ENCODE results near the gene TMEM108. TPM values are rescaled to one million over a fixed set of nuclear protein-coding genes. Genes with fewer than 3 reads are reported as not detected.

TMEM108 gene
- total and polyA plus RNA-seq, 2 donors (not counting 1 experiment from before 2014, with no cell fraction given) = 0.10 to 0.17 TPM

DNA sequence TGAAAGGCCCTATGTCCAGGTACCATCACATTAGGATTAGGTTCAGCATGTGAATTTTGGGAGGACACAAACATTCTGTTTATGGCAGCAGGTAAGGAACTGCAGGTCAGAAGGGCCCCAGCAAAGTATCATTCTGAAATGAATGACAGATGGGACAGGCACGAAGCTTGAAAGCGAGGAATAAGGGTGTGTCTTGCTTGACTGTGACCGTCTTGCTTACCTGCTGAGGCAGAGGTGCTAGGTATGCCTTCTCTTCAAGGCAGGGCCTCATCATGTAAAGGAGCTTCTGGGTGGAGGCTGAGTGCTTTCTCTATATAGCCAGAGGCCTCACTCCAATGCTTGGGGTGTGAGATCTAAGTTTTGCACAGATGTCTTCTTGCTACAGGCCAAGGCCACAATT lies 41.4 kb downstream of the TMEM108 start:
- no peaks in the 10 kb centered on the region for H3K4me1 ChIP-seq (ENCODE audit: control insufficient read depth, extremely low read depth, insufficient read depth, low read length)
- H3K4me3 ChIP-seq (replicated peaks in 1 of 4; ENCODE audit: control extremely low read depth in 1 of 4, insufficient read depth in 1 of 4, low read depth in 3 of 4, low read length in 4 of 4) = no peak overlapping the region
- H3K9me3 ChIP-seq (ENCODE audit: control insufficient read depth, insufficient read depth, low read depth, low read length) = no peaks in the 10 kb centered on the region
- DNase-seq (ENCODE audit: low read depth in 2 of 2) = no peak
- no peaks in the 10 kb centered on the region for H3K27me3 ChIP-seq (ENCODE audit: control insufficient read depth, insufficient read depth, low read length)
- H3K4me2 ChIP-seq (ENCODE audit: extremely low read depth, insufficient read depth, low read length) = no peak overlapping the region
- no peak overlapping the region for H2AFZ ChIP-seq (ENCODE audit: low read length)
- H3K9ac ChIP-seq (ENCODE audit: insufficient read depth, low read length) = no peak overlapping the region
- H4K20me1 ChIP-seq (ENCODE audit: control insufficient read depth, extremely low read depth, insufficient read depth, low read length) = no peaks in the 10 kb centered on the region
- no peaks in the 10 kb centered on the region for H3K79me2 ChIP-seq (ENCODE audit: control insufficient read depth, insufficient read depth, low read length)
- no peak overlapping the region for H3K27ac ChIP-seq (ENCODE audit: insufficient read depth, low read length)
- H3K36me3 ChIP-seq (ENCODE audit: control insufficient read depth, insufficient read depth, low read length) = no peaks in the 10 kb centered on the region
- TF ChIP-seq, protein P1, sequence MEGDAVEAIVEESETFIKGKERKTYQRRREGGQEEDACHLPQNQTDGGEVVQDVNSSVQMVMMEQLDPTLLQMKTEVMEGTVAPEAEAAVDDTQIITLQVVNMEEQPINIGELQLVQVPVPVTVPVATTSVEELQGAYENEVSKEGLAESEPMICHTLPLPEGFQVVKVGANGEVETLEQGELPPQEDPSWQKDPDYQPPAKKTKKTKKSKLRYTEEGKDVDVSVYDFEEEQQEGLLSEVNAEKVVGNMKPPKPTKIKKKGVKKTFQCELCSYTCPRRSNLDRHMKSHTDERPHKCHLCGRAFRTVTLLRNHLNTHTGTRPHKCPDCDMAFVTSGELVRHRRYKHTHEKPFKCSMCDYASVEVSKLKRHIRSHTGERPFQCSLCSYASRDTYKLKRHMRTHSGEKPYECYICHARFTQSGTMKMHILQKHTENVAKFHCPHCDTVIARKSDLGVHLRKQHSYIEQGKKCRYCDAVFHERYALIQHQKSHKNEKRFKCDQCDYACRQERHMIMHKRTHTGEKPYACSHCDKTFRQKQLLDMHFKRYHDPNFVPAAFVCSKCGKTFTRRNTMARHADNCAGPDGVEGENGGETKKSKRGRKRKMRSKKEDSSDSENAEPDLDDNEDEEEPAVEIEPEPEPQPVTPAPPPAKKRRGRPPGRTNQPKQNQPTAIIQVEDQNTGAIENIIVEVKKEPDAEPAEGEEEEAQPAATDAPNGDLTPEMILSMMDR (conservative IDR thresholded peaks at IDR 0.05 in 1 of 2, IDR thresholded peaks at IDR 0.05 in 1 of 2; ENCODE audit: low read depth in 1 of 2, low read length in 2 of 2) = no peak
- no peak for TF ChIP-seq EZH2 (IDR thresholded peaks at IDR 0.05; ENCODE audit: low read length, missing control alignments)

GRCh38 chr3:133081016-133081415 lies 42.8 kb downstream of the TMEM108 start:
- no peaks in the 10 kb centered on the region for H3K36me3 ChIP-seq (ENCODE audit: control insufficient read depth, insufficient read depth, low read length)
- no peaks in the 10 kb centered on the region for H3K27me3 ChIP-seq (ENCODE audit: control insufficient read depth, insufficient read depth, low read length)
- no peak overlapping the region for H3K27ac ChIP-seq (ENCODE audit: insufficient read depth, low read length)
- no peaks in the 10 kb centered on the region for H3K79me2 ChIP-seq (ENCODE audit: control insufficient read depth, insufficient read depth, low read length)
- no peak for DNase-seq (ENCODE audit: low read depth in 2 of 2)
- H3K9ac ChIP-seq (ENCODE audit: insufficient read depth, low read length) = no peak overlapping the region
- H3K9me3 ChIP-seq (ENCODE audit: control insufficient read depth, insufficient read depth, low read depth, low read length) = no peaks in the 10 kb centered on the region
- no peaks in the 10 kb centered on the region for H3K4me1 ChIP-seq (ENCODE audit: control insufficient read depth, extremely low read depth, insufficient read depth, low read length)
- H3K4me3 ChIP-seq (replicated peaks in 1 of 4; ENCODE audit: control extremely low read depth in 1 of 4, insufficient read depth in 1 of 4, low read depth in 3 of 4, low read length in 4 of 4) = no peak overlapping the region
- H4K20me1 ChIP-seq (ENCODE audit: control insufficient read depth, extremely low read depth, insufficient read depth, low read length) = no peaks in the 10 kb centered on the region
- H3K4me2 ChIP-seq (ENCODE audit: extremely low read depth, insufficient read depth, low read length) = no peak overlapping the region
- H2AFZ ChIP-seq (ENCODE audit: low read length) = no peak overlapping the region
- TF ChIP-seq, protein P1 (conservative IDR thresholded peaks at IDR 0.05 in 1 of 2, IDR thresholded peaks at IDR 0.05 in 1 of 2; ENCODE audit: low read depth in 1 of 2, low read length in 2 of 2) = no peak
- TF ChIP-seq EZH2 (IDR thresholded peaks at IDR 0.05; ENCODE audit: low read length, missing control alignments) = no peak

DNA sequence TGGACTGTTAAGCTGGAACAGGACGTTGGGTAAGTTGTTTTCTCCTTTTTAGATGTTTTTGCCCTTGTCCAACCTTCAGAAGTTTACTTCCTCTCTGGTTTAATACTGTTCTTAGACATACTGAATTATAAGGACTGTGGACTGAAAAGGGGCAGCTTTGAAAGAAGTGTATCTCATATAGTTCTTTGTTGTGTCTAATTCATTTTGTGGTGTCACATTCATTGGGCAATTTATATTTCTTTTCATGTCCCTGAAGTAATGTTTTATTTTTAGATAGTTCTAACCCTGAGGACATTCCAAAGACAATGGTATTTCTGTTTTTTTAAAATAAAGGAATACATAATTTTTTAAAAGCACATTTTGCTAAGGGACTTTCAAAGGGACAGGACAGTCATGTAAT lies 45.2 kb downstream of the TMEM108 start:
- no peak for DNase-seq (ENCODE audit: low read depth in 2 of 2)
- Histone ChIP-seq H2AFZ (ENCODE audit: low read length) (no peak overlapping the region), H3K4me1 (ENCODE audit: control insufficient read depth, extremely low read depth, insufficient read depth, low read length) (no peaks in the 10 kb centered on the region), H3K36me3 (ENCODE audit: control insufficient read depth, insufficient read depth, low read length) (no peaks in the 10 kb centered on the region), H4K20me1 (ENCODE audit: control insufficient read depth, extremely low read depth, insufficient read depth, low read length) (no peaks in the 10 kb centered on the region), H3K4me3 (replicated peaks in 1 of 4; ENCODE audit: control extremely low read depth in 1 of 4, insufficient read depth in 1 of 4, low read depth in 3 of 4, low read length in 4 of 4) (no peak overlapping the region), H3K79me2 (ENCODE audit: control insufficient read depth, insufficient read depth, low read length) (no peaks in the 10 kb centered on the region), H3K27me3 (ENCODE audit: control insufficient read depth, insufficient read depth, low read length) (no peaks in the 10 kb centered on the region), H3K9ac (ENCODE audit: insufficient read depth, low read length) (no peak overlapping the region), H3K4me2 (ENCODE audit: extremely low read depth, insufficient read depth, low read length) (no peak overlapping the region), H3K27ac (ENCODE audit: insufficient read depth, low read length) (no peak overlapping the region), H3K9me3 (ENCODE audit: control insufficient read depth, insufficient read depth, low read depth, low read length) (no peaks in the 10 kb centered on the region)
- TF ChIP-seq, protein P1 (conservative IDR thresholded peaks at IDR 0.05 in 1 of 2, IDR thresholded peaks at IDR 0.05 in 1 of 2; ENCODE audit: low read depth in 1 of 2, low read length in 2 of 2) = no peak
- TF ChIP-seq EZH2 (IDR thresholded peaks at IDR 0.05; ENCODE audit: low read length, missing control alignments) = no peak
